DMS 273 (cell line): ENCODE measurements around the gene CAPN15.

Experiments
- DNase-seq: peaks from one replicate; lab custom pipeline; 2025; ENCODE audit not compliant: unreplicated experiment; lab: John Stamatoyannopoulos, UW

Gene CAPN15

GRCh38 chr16:560204-560700, 32.7 kb downstream of the CAPN15 start, which contains the start of gene PRR35:
Gene PRR35, plus strand, starts transcription at chr16:560394. Its CDS starts 2,901 bp downstream, at chr16:563295.
- DNase-seq, result peak; percentile 64

- DNase-seq, result no peak
Measured at GRCh38 chr16:560701-561412, 33.3 kb downstream of the CAPN15 start.

- DNase-seq, result no peak
Measured at GRCh38 chr16:561413-561794, 33.9 kb downstream of the CAPN15 start.

GRCh38 chr16:561957-562938, 34.7 kb downstream of the CAPN15 start:
- peak; percentile 32 for DNase-seq

- DNase-seq, result peak; percentile 33
Measured at GRCh38 chr16:563072-563644, 35.6 kb downstream of the CAPN15 start.

DNA sequence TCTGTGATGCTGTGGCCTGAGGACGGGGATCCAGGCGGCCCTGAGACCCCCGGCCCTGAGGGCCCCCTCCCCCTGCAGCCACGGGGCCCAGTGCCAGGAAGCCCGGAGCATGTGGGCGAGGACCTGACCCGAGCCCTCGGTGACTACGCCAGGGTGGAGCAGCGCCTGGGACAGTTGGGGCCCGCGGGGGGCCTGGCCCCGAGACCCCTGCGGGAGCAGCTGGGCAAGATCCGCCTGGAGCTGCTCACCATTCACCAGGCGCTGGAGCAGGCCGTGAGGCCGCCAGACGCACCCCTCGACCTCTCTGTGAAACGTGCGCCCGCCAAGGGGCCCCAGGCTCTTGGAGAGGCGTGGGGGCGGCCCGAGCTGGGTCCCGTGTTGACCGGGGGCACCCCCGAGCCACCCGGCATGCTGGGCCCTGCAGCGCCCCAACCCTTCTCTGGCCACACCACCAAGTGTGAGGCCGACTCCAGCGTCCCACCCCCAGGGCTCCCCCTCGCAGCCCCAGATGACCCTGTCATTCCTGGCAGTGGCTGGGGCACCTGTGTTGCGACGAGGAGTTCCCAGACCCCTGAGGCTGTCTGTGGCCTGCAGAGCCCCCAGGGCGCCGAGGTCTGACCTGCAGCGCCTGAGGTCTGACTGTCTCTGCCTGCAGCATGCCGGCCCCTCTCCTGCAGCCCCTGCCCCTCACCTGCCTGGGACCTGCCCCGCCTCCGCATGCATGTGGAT, 37.3 kb downstream of the CAPN15 start:
- no peak for DNase-seq

DNA sequence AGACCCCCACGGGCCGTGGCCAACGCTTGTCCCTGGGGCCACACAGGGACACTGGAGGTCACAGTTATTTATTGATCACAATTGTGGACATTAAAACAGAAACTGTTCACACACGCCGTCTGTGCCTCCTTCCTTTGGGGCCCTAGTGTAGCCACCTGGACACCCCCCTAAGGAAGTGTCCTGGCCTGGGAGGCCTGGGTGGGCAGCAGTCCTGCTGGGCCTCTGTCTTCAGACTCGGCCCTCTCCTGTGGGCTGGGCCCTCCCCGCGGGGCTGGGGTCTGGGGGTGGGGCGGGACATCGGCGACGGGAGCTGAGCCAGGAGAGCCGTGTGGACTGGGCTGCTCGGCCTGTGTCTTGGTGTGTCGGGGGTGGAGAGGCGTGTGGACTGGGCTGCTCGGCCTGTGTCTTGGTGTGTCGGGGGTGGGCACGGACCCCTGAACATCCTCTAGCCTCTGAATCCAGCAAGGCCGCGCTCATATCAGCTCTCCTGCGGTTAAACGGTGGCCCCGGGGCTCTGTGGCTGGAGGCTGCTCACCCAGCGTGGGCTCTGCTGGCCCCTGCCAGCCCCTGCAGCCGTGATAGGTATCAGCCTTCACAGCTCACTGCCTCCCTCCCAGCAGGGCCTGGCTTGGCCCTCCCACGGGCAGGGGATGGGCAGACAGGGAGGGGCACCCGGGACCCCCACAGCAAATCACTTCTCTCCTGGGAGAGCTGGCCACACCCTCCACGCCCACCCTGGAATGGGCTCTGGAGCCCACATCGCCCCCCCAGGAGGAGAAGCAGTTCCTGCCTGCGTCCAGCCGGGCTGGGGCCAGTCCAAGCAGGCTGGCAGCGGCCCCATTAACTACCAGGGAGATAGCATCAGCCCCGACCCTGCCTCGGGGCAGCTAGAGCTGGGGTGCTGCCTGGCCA, 38.2 kb downstream of the CAPN15 start:
- no peak for DNase-seq

- peak; percentile 73 for DNase-seq
Measured at GRCh38 chr16:566475-567372, 39.2 kb downstream of the CAPN15 start, which contains the start of gene NHLRC4. Gene NHLRC4, plus strand, starts transcription at chr16:567005. Its CDS starts 1,043 bp downstream, at chr16:568048.

- DNase-seq, result no peak
Measured at GRCh38 chr16:567373-568256, 40.1 kb downstream of the CAPN15 start.

DNA sequence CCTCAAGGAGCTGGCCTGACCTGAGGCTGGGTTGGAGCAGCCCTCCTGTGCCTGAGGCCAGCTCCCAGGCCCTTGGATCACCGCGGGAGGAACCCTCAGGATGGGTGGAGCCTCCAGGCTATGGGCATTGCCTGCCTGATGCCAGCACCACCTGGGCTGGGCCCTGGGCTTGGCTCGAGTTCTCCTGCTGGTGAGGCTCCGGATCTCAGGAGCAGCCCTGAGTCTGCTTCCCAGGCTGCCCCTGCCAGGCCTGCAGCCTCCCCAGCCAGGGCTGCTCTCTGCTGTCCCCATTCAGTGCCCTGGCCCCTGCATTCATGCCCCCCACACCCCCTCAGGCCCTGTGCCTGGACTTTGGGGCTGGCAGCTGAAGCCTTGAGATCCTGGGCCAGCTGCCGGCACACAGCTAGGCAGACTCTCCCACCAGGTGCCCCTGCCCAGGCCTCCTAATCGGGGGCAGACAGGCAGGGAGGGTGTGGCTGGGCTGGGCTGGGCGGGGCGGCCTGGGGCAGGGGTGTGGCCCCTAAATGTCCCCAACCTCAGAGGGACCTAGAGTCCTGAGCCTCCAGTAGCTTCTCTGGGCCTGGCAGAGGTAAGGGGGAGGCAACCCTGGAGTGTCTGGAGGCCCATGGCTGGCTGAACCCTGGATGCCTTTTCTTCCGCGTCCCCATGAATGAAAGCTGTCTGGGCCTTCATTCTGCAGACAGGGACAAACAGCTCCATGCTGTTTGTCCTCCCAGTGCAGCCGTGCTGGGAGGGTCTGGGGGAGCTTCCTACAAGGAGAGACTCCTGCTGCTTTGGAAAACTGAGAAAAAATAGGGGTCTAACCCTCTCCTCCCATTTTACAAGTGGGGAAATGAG, 41.1 kb downstream of the CAPN15 start:
- peak; percentile 59 for DNase-seq

DNA sequence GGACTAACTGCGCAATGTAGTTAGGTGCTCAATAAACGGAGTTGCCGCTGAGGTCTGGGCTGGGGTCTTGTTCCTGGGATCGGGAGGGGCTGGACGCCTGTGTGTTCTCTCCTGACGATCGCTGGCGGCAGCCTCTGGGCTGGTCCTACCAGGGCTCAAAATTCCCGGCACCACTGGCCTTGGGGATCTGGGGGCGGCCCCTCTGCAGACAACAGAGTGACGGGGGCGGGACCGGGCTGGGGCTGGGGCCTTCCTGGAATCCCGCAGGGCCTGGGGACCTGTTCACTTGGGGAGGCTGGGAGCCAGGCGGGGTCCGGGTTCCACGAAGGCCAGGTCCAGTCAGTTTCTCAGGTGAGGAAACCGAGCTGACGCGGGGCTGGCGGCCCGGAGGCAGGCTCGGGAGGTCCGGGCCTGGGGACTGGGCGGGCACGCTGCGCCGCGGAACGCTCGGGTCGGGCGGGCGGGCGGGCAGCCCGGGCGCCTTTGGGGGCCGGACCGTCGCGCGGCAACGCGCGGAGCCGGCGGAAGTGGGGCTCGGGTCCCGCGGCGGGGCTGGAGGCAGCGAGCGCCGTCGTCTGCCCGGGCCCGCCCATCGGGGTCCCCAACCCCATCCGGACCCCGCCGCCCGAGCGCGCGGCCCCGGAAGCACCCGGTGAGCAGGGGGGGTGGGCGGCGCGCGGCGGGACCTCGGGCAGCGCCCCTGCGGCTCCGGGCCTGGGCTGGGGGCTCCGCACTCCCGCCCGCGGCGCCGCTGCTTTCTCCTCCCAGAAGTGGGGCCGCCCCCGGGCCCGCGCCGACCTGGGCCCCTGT, 42.1 kb downstream of the CAPN15 start, which contains the start of gene PIGQ:
PIGQ (plus strand) TSS at position 524 of the 810 bp plus-strand sequence. CDS start 4,107 bp downstream, outside the sequence.
- peak; percentile 86 for DNase-seq

GRCh38 chr16:572865-573650, 45.5 kb downstream of the CAPN15 start:
- no peak for DNase-seq

GRCh38 chr16:574021-574760, 46.7 kb downstream of the CAPN15 start:
- DNase-seq, result no peak
